Activated CD4-positive, alpha-beta T cell treated with anti-CD3 and anti-CD28 coated beads, Interleukin-2, amount 10 ng/mL, durations not matched to agents 7 days and 5 days (primary cell): ENCODE results near the gene ID3. TPM values are rescaled to one million over a fixed set of nuclear protein-coding genes. Genes with fewer than 3 reads are reported as not detected.
A peak's percentile ranks its signal among the peaks of the same experiment; 100 is the strongest.

ENCODE experiments used
- CTCF ChIA-PET: fragments of 350-600 bp; sonication (Branson Sonifier 250); formaldehyde crosslinking; loops from one replicate; lab custom pipeline; 2021; ENCODE audit warnings: antibody characterized with exemption; lab: Charles Lee
- POLR2A ChIA-PET: fragments of 350-600 bp; sonication (Branson Sonifier 250); formaldehyde crosslinking; loops from one replicate; lab custom pipeline; 2021; ENCODE audit warnings: antibody characterized with exemption; lab: Charles Lee
- DNase-seq: peaks from one replicate; pipeline ENCODE4 v3.0.0-alpha.2; 2020
- H3K27ac Mint-ChIP-seq: one replicate; pipeline ENCODE4 v1.8.0; 2021; ENCODE audit warnings: mild to moderate bottlenecking, moderate library complexity, mixed read lengths
- H3K27me3 Mint-ChIP-seq: one replicate; pipeline ENCODE4 v1.8.0; 2021; ENCODE audit warnings: mixed read lengths
- H3K36me3 Mint-ChIP-seq: one replicate; pipeline ENCODE4 v1.8.0; 2021; ENCODE audit warnings: low read depth, mixed read lengths
- H3K4me1 Mint-ChIP-seq: one replicate; pipeline ENCODE4 v1.8.0; 2021; ENCODE audit warnings: mixed read lengths
- H3K4me3 Mint-ChIP-seq: one replicate; pipeline ENCODE4 v1.8.0; 2021; ENCODE audit warnings: mild to moderate bottlenecking, moderate library complexity, mixed read lengths
- H3K9me3 Mint-ChIP-seq: one replicate; pipeline ENCODE4 v1.8.0; 2021; ENCODE audit warnings: mixed read lengths
- total RNA-seq, 2 experiments: library from RNA; stranded (reverse); gene quantifications; one replicate each; pipeline ENCODE4 v1.2.3, GENCODE V29; 2021

ID3 gene
- total RNA-seq, 2 experiments from 2014 or later, result 62.7 to 65.2 TPM

- Mint-ChIP-seq H3K4me1 (peaks cover 12% of the 10 kb centered on the region), H3K36me3 (peaks cover 8% of the 10 kb centered on the region), H3K4me3 (no peak overlapping the region), H3K27ac (no peak overlapping the region), H3K27me3 (peaks cover 40% of the 10 kb centered on the region), H3K9me3 (no peaks in the 10 kb centered on the region)
- CTCF ChIA-PET, result interaction anchor here (1.3 to 1.9 kb wide), 2 partner anchors 17 to 22 kb away, joined by 3 to 5 read pairs; no protein-coding TSS in a partner anchor
- no peak for DNase-seq
- POLR2A ChIA-PET, result no interaction called here
Measured at GRCh38 chr1:23570001-23570691, 10.8 kb upstream of the ID3 start.

- no peak overlapping the region for H3K27ac Mint-ChIP-seq
- ChIA-PET POLR2A (no interaction called here), CTCF (interaction anchor here (0.6 to 1.9 kb wide), 3 partner anchors 16 to 66 kb away, joined by 3 to 5 read pairs (median 4); no protein-coding TSS in a partner anchor)
Measured at GRCh38 chr1:23568608-23569383, 9.5 kb upstream of the ID3 start.

GRCh38 chr1:23567996-23568607, 8.8 kb upstream of the ID3 start:
- H3K27me3 Mint-ChIP-seq, result peaks cover 50% of the 10 kb centered on the region

More at GRCh38 chr1:23568608-23569383, 9.5 kb upstream of the ID3 start:
- peaks cover 5% of the 10 kb centered on the region for H3K36me3 Mint-ChIP-seq
- H3K4me1 Mint-ChIP-seq, result peaks cover 10% of the 10 kb centered on the region
- no peaks in the 10 kb centered on the region for H3K9me3 Mint-ChIP-seq
- H3K27me3 Mint-ChIP-seq, result peaks cover 46% of the 10 kb centered on the region
- H3K4me3 Mint-ChIP-seq, result peak overlapping the region; percentile 55
- DNase-seq, result no peak

GRCh38 chr1:23567629-23567995, 8.3 kb upstream of the ID3 start:
- no peak overlapping the region for H3K27ac Mint-ChIP-seq
- H3K27me3 Mint-ChIP-seq, result peaks cover 51% of the 10 kb centered on the region
- no peaks in the 10 kb centered on the region for H3K9me3 Mint-ChIP-seq
- ChIA-PET CTCF (interaction anchor here (1.0 kb wide), 1 partner anchor 70 kb away, joined by 3 read pairs; no protein-coding TSS in a partner anchor), POLR2A (no interaction called here)
- peaks cover 5% of the 10 kb centered on the region for H3K36me3 Mint-ChIP-seq
- DNase-seq, result no peak
- H3K4me1 Mint-ChIP-seq, result peaks cover 21% of the 10 kb centered on the region
- peak overlapping the region; percentile 36 for H3K4me3 Mint-ChIP-seq

More at GRCh38 chr1:23567996-23568607, 8.8 kb upstream of the ID3 start:
- no peak for DNase-seq
- POLR2A ChIA-PET, result no interaction called here
- Mint-ChIP-seq H3K4me1 (peaks cover 17% of the 10 kb centered on the region), H3K27ac (no peak overlapping the region), H3K4me3 (peak overlapping the region; percentile 55), H3K9me3 (no peaks in the 10 kb centered on the region), H3K36me3 (peaks cover 5% of the 10 kb centered on the region)
- CTCF ChIA-PET, result interaction anchor here (1.2 kb wide), 1 partner anchor 67 kb away, joined by 4 read pairs; no protein-coding TSS in a partner anchor

GRCh38 chr1:23566304-23566703, 7.0 kb upstream of the ID3 start:
- Mint-ChIP-seq H3K27me3 (peaks cover 57% of the 10 kb centered on the region), H3K9me3 (no peaks in the 10 kb centered on the region), H3K36me3 (peaks cover 5% of the 10 kb centered on the region), H3K4me1 (peaks cover 34% of the 10 kb centered on the region), H3K27ac (no peak overlapping the region), H3K4me3 (no peak overlapping the region)
- POLR2A ChIA-PET, result interaction anchor here (0.9 kb wide), 1 partner anchor 11 kb away, joined by 3 read pairs; no protein-coding TSS in a partner anchor
- CTCF ChIA-PET, result interaction anchor here (0.6 to 1.0 kb wide), 2 partner anchors 20 to 71 kb away, joined by 3 to 4 read pairs; no protein-coding TSS in a partner anchor
- DNase-seq, result no peak

GRCh38 chr1:23565776-23566175, 6.5 kb upstream of the ID3 start:
- Mint-ChIP-seq H3K27ac (no peak overlapping the region), H3K27me3 (peaks cover 60% of the 10 kb centered on the region), H3K4me1 (peaks cover 39% of the 10 kb centered on the region), H3K4me3 (no peak overlapping the region), H3K9me3 (no peaks in the 10 kb centered on the region), H3K36me3 (peaks cover 5% of the 10 kb centered on the region)
- POLR2A ChIA-PET, result no interaction called here
- DNase-seq, result no peak
- CTCF ChIA-PET, result interaction anchor here (0.6 kb wide), 1 partner anchor 20 kb away, joined by 4 read pairs; no protein-coding TSS in a partner anchor

GRCh38 chr1:23564529-23565122, 5.3 kb upstream of the ID3 start:
- H3K36me3 Mint-ChIP-seq, result peaks cover 7% of the 10 kb centered on the region
- peaks cover 62% of the 10 kb centered on the region for H3K27me3 Mint-ChIP-seq
- POLR2A ChIA-PET, result no interaction called here
- H3K27ac Mint-ChIP-seq, result no peak overlapping the region
- peaks cover 51% of the 10 kb centered on the region for H3K4me1 Mint-ChIP-seq
- H3K4me3 Mint-ChIP-seq, result no peak overlapping the region
- CTCF ChIA-PET, result interaction anchor here (0.6 to 0.9 kb wide), 4 partner anchors 9 to 182 kb away, joined by 3 read pairs; no protein-coding TSS in a partner anchor
- H3K9me3 Mint-ChIP-seq, result no peaks in the 10 kb centered on the region
- DNase-seq, result no peak

GRCh38 chr1:23563755-23564374, 4.6 kb upstream of the ID3 start:
- H3K4me1 Mint-ChIP-seq, result peaks cover 52% of the 10 kb centered on the region
- POLR2A ChIA-PET, result no interaction called here
- no peak for DNase-seq
- H3K4me3 Mint-ChIP-seq, result no peak overlapping the region
- H3K27me3 Mint-ChIP-seq, result peaks cover 54% of the 10 kb centered on the region
- CTCF ChIA-PET, result interaction anchor here (0.6 to 0.8 kb wide), 4 partner anchors 7 to 183 kb away, joined by 3 to 4 read pairs (median 3); no protein-coding TSS in a partner anchor
- peaks cover 7% of the 10 kb centered on the region for H3K36me3 Mint-ChIP-seq
- no peaks in the 10 kb centered on the region for H3K9me3 Mint-ChIP-seq
- H3K27ac Mint-ChIP-seq, result no peak overlapping the region

- Mint-ChIP-seq H3K27ac (no peak overlapping the region), H3K36me3 (peaks cover 11% of the 10 kb centered on the region), H3K9me3 (no peaks in the 10 kb centered on the region), H3K4me1 (peaks cover 51% of the 10 kb centered on the region), H3K4me3 (no peak overlapping the region), H3K27me3 (peaks cover 49% of the 10 kb centered on the region)
- DNase-seq, result no peak
- ChIA-PET CTCF (interaction anchor here (0.6 to 0.7 kb wide), 2 partner anchors 8 to 11 kb away, joined by 3 to 4 read pairs; no protein-coding TSS in a partner anchor), POLR2A (no interaction called here)
Measured at GRCh38 chr1:23563003-23563402, 3.7 kb upstream of the ID3 start.

- Mint-ChIP-seq H3K4me3 (no peak overlapping the region), H3K4me1 (peaks cover 53% of the 10 kb centered on the region), H3K9me3 (no peaks in the 10 kb centered on the region), H3K27ac (no peak overlapping the region), H3K36me3 (peaks cover 16% of the 10 kb centered on the region), H3K27me3 (peaks cover 45% of the 10 kb centered on the region)
- ChIA-PET CTCF (no interaction called here), POLR2A (no interaction called here)
- peak; percentile 33 for DNase-seq
Measured at GRCh38 chr1:23562137-23562876, 3.0 kb upstream of the ID3 start.

GRCh38 chr1:23561813-23562100, 2.5 kb upstream of the ID3 start:
- peaks cover 21% of the 10 kb centered on the region for H3K36me3 Mint-ChIP-seq
- CTCF ChIA-PET, result no interaction called here
- POLR2A ChIA-PET, result no interaction called here
- H3K9me3 Mint-ChIP-seq, result no peaks in the 10 kb centered on the region
- peak overlapping the region; percentile 25 for H3K27ac Mint-ChIP-seq
- H3K27me3 Mint-ChIP-seq, result peaks cover 42% of the 10 kb centered on the region
- no peak for DNase-seq
- peaks cover 56% of the 10 kb centered on the region for H3K4me1 Mint-ChIP-seq
- H3K4me3 Mint-ChIP-seq, result no peak overlapping the region
